HFF-Myc (cell line): ENCODE data around the gene PLCD1.

Source experiments
- DNase-seq: peaks from one replicate; pipeline ENCODE4 v3.0.0-alpha.2; 2011; ENCODE audit warnings: low read depth; ENCODE audit errors: extremely low read depth
- H3K4me3 ChIP-seq: replicated peaks from 2 replicates; pipeline ENCODE4 v1.5.1; 2011; ENCODE audit warnings: low read depth, mild to moderate bottlenecking, control low read depth, low read length
- CTCF ChIP-seq: IDR thresholded peaks from 2 replicates; pipeline ENCODE4 v1.5.1; 2012; ENCODE audit warnings: mild to moderate bottlenecking, low read depth, low read length, control low read depth; ENCODE audit errors: missing control alignments

Gene PLCD1

DNA sequence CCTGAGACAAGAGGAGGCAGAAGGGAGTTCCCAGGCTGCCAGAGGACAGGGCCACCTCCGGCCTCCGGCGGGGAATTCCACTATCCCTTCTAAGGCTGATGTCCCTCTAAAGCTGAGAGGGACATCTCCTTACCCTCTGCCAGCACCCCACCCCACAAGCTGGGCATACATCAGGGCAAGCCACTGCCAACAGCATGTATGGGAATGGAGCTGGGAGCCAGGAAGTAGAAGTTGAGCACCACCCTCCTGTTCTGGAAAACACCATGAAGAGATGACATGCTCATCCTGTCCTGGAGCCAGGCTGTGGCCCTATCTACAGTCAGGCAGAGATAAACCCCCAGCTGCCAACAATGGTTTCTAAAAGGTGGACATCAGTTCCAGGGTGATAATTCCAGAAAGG is 7.1 kb downstream of the PLCD1 start:
- no peak for TF ChIP-seq CTCF
- no peak overlapping the region for H3K4me3 ChIP-seq
- no peak for DNase-seq

- no peak for DNase-seq
- H3K4me3 ChIP-seq, result no peak overlapping the region
- no peak for TF ChIP-seq CTCF
These were observed 8.2 kb downstream of the PLCD1 start for GRCh38 chr3:38021196-38021595.

- DNase-seq, result no peak
- no peak overlapping the region for H3K4me3 ChIP-seq
- TF ChIP-seq CTCF, result no peak
These were observed 9.1 kb downstream of the PLCD1 start for GRCh38 chr3:38020342-38020726.

- TF ChIP-seq CTCF, result no peak
- no peak for DNase-seq
- no peak overlapping the region for H3K4me3 ChIP-seq
These were observed 9.6 kb downstream of the PLCD1 start for GRCh38 chr3:38019658-38020341.

DNA sequence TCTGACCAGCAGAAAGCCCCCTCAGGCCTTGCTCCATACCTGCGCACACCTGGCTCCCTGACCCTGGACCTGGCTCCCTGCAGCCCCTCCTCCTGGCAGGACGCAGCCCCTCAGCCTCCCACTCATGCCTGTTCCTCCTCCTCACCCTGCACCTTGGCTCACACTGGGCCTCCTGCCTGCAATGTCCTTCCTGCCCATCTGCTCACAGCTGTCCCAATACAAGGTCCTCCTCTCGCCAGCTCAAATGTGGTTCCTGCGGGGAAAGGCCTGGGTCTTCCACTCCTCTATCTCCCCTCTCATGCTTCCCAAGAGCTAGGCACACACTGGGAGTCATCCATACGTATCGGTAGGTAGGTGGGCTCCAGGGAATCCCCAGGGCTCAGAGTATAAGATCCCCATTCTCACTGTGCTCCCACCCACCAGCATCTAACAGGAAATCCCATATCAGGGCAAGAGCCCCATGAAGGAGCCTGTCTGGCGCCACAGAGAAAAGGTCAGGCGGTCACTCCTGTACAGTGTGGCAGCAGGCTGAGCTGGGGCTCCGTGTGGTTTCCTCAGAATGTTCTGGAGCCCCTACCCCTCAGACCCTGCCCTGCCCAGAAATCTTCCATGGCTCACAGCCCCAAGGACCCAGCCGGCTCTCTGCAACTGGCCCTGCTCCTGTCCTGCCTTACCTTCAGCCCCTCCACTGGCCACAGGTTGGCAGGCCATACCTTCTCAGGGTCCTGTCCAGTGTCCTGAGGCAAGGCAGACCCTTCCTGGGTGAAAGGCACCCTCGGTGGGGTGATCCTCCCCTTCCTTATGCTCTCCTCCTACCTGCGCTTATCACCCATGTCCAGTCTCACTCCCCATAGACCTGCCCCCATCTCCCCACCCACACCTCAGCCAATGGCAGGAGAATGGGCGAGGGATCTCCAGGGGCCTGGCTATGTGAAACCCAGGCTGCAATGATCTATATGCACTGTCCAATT is 10.9 kb downstream of the PLCD1 start:
- no peak for DNase-seq
- no peak overlapping the region for H3K4me3 ChIP-seq
- TF ChIP-seq CTCF, result no peak

DNA sequence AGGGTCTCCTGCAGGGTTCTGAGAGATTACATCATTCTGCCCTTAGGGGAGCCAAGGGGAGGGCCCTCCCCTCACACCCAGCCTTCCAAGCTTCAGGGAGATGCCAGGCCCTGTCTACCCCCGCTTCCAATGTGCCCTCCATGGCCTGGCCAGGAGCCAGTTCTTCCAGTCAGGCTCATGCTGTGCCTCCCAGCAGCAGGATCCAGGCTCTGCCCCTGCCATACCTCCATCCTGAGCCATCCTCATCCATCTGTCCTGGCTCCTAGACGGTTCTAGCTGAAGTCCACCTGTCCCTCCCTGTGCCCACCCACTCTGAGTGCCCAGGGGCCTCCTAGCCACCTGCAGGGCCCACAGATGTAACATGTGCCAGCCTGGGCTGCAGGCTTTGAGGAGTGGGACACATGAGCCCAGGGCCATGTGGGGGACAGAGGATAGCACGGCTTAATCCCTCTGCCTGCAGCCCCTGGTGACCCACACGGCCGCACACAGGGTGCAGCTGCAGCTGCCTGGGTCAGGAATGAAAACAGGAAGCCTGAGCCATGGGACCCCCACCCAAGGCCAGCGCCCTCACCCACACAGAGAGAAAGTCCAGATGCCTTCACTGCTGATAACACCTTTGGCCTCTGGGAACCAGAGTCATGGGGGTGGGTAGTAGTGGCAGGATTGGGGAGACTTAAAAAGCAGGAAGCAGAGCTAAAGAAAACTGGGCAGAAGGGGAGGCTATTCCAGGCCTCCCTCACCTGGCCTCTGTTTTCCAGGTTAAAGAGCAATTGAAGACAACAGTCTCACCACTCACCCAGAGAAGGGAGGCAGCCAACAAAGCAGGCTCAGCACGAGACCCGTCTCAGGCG is 11.8 kb downstream of the PLCD1 start:
- TF ChIP-seq CTCF, result no peak
- no peak overlapping the region for H3K4me3 ChIP-seq
- DNase-seq, result no peak
